ENCODE measurements around the gene EFHC1.

DNA sequence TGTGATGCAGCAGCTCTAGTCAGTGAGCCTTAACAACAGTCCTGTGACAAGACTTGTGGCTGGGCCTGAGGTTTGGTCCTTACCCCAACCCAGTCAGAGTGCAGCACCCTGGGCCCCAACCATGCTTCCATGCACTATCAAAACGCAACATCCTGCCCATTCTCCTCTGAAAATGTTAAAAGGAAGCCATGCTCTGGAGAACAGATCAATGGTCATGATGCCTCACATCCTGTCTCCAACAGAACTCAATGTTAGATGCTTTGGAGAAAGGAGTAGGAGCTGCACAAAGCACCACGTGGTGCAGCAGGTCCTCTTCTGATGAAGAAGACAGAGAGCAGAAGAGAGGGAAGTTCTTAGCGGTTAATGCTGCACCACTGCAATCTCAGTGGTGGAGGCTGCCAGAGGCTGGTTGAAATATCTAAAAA lies 114.8 kb downstream of the EFHC1 start:
- TF ChIP-seq, protein P1, sequence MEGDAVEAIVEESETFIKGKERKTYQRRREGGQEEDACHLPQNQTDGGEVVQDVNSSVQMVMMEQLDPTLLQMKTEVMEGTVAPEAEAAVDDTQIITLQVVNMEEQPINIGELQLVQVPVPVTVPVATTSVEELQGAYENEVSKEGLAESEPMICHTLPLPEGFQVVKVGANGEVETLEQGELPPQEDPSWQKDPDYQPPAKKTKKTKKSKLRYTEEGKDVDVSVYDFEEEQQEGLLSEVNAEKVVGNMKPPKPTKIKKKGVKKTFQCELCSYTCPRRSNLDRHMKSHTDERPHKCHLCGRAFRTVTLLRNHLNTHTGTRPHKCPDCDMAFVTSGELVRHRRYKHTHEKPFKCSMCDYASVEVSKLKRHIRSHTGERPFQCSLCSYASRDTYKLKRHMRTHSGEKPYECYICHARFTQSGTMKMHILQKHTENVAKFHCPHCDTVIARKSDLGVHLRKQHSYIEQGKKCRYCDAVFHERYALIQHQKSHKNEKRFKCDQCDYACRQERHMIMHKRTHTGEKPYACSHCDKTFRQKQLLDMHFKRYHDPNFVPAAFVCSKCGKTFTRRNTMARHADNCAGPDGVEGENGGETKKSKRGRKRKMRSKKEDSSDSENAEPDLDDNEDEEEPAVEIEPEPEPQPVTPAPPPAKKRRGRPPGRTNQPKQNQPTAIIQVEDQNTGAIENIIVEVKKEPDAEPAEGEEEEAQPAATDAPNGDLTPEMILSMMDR (conservative IDR thresholded peaks at IDR 0.05; ENCODE audit: low read length) = no peak
- TF ChIP-seq EZH2phosphoT487 (IDR thresholded peaks at IDR 0.05; ENCODE audit: borderline replicate concordance, low read depth, low read length) = no peak
